Measurements from ENCODE around the gene PRDM5.

PRDM5 gene

DNA sequence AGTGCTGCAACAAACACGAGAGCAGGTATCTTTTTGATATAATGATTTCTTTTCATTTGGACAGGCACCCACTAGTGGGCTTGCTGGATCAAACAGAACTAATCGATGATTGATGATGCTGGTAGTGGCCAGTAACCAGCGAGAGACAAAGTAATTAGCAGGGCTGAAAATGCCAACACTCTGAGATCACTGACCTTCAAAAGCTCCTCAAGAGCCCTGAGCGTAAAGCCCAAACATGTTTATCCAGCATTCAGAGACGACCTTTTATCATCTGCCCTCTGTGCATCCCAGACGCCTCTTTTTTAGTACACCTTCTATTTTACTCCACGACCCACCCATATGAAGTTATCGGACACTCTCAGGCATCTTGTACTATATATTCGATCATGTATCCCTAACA, 186.2 kb downstream of the PRDM5 start:
- DNase-seq = no peak

DNA sequence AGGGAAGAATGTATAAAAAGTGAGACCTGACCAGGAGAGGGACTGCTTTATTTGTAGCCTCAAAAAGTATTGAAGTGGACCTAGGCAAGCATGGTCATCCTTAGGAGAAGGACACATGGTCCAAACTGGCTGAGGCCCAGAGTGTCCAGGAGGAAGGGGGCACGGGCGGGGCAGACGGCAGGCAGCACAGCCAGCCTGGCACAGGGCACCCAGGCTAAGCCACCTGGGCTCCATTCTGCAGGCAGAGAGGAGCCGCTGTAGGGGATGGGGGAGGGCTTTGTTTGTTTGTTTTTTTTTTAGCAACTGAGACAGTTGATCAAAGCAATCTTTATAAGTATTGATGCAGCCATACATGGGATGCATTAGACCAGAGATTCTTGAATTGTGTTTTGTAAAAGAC, 188.6 kb downstream of the PRDM5 start:
- DNase-seq = no peak

DNA sequence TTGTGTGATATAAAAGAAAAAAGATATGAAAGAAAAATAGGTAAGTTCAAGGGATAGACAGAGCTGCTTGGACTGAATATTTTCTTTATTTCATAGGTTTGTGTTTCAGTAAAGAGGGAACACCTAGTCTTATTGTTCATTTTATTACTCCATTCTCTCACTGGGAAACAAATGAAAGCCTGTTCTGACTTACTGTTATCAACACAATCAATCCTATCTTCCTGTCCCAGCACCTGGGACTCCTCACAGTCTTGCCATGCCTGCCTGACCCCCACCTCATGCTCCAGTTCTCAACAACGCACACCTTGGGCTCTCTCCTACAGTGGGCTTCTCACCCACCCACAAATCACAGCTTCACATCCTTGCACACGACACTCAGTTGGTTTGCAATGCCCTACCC, 189.5 kb downstream of the PRDM5 start:
- no peak for DNase-seq

DNA sequence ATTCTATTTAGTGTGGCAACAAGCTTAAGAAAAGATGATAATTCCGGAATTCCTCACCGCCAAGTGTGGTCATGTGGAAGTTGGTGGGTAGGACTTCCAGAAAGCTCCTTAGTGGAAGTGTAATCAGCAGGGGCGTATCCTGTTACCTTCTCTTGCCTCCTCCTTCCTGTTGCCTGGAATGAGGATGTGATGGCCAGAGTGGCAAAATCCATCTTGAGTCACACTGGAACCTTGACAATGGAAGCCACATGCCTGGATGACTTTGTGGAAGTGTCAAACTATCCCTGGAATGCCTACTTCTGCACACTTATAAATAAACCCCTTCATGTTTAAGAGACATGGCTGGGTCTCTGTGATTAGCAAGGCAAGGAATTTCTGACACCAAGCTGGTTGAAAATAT, 191.0 kb downstream of the PRDM5 start:
- no peak for DNase-seq

DNA sequence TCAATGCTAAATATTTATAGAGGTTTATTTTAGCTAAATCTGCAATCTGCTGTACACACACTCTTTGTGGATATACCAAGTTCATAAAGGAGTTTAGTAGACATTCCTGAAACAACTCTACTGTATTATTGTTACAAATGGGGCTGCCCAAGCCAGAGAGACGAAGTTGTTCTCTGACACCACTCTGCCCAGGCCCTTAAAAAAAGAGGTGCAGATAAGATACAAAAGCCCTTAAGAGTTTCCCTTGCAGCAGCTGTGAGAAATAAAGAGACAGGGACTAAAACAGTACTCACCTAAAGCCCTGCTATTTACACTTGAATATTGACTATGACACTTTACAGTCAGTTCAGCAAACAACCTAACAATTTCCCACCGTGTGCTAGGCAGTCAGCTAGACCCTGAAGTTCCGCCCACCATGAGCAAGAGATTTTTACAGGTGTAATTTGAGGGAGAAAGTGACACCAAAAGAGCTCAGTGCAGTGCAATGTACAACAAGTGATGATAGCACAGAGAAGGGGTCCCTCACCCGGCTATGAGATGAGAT, 191.7 kb downstream of the PRDM5 start:
- peak; percentile 37 for DNase-seq

DNA sequence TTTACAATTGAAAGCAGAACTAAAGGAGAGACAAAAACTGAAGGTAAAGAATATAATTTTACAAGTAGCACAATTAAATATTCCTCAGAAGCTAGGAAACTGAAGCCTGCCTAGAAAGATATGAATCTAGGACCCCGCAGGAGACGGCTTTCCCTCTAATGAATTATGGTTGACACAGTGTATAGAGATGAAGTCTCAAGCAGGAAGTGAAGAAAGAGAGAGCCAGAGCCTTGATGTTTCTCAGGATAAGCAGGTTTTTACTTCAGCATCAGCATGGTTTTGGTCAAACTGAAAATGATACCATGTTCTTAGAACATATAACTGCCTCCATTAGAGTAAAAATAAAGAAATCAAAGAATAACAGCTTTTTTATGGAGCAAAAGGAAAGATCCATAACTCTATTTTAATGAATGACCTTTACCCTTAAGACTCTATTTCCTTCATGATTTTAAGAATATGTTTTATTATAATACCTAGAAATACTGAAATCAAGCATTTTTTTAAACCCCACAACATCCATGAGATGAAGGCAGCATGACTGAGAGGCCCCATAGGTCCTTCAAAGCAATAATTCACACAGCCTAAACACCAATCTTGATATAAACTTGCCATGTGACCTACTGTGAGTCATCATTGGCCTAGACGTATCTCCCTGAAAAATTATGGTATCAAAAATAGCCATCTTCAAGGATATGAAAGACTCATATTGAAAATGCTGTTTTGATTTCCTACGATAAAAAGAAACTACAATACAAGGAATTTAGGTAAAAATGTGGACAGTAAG, 193.4 kb downstream of the PRDM5 start:
- no peak for DNase-seq

DNA sequence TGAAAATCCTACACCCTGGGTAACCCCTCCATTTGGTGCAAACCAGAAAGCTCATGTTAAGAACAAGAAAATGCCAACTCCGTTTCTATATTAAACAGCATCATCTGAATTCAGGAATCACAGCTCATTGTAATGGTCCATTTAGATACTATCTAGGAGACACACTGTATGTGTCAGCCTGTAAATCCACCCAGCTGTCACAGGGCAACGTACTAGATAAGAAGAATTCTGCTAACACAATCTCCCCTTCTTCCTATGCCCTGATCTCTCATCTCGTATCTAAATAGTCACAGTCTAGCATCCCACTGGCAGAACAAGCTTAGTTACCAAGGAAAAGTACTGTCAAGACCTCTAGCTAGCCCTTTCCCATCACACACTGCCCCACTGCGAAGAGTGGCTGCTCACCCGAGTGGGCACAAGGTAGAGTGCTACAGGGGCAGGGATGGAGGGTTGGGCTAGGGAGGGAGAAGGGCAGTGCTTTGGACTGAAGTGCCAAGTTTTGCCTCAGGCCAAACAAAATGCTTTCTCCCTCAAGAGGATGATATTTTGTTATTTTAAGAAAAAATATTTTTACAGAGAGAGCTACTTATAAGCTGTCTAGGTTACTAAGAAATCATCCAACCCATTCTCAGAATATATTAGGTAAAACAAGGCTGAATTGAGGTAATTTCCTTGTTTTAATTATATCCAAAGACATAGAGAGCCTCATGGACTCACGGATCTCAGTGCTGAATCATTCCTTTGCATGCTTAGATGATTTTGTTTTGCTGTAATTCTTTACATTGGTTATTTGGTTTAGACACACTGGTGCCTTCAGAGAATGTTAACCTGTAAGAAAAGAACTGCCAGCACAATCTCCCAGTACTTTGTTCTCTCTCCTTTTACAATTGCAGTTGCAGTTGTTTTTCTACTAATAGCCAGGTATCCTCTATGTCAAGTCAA, 196.6 kb downstream of the PRDM5 start:
- DNase-seq = no peak

DNA sequence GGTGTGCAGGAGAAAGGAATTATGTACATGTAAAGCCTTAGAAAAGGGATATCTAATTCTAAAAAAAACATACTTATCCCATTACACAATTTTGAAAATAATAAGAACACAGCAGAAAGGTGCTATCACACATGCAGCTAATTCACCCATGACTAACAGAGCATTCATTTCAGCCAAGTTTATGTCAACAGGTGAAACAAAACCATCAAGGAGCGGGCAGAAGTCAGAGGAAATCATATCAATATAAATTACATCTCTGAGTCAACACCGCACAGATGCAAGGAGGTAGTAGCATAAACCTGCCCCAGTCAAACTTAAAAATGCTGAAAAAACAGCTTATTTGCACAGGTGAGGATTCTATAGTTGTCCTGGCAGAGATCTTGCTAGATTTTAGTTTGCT, 197.9 kb downstream of the PRDM5 start:
- DNase-seq = peak; percentile 18

DNA sequence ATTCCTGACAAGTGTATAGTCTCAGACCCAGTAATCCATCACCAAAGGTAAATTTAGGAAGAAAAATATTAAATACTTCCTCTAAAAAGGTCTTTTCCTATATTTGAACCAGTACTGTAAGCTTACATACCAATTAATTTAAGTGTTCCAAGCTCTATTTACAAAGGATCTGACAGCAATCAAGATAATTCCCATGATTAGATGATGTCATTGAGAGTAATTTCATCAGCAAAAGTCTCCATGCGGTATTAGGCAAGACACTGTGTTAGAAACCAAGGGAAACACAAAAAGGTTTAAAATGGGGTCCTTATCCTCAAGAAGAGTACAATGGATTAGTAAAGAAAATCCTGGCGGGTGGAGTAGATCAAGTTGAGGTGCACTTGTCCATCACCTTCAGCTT, 198.5 kb downstream of the PRDM5 start:
- DNase-seq = peak; percentile 18

DNA sequence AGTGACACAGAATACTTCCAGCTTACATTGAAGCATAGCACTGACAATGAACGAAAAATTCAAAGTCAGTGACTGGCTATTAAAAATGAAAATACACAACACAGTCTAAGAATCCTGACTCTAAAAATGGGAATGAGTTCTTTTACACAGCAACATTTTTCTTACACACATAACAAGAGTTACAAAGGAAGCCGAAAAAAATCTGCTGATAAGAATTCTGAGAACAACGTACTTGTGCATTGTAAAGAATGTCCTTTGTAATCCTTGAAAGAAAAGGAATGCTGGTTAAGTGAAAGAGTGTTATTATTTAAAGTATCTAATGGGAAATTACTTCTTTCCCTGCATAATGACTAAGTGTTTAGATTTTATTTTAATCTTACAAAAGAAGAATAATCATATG, 199.4 kb downstream of the PRDM5 start:
- DNase-seq = no peak

DNA sequence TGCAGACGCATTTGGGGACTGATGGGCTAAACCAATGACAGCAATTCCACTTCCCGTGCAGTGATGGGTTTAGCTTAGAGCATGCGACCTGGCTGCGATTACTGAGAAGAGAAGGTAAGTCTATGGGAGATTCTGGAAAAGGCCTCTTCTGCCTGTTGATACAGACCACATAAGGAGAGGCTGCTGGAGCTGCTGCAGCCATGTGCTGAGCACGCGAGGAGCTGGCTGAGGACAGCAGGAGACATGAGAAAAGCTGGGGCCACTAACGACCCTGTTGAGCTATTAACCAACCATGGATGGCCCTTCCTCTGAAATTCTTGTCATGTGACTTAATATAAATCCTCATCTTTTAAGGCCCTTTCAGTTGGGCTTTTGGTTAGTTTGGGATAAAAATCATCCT, 199.9 kb downstream of the PRDM5 start:
- no peak for DNase-seq

DNA sequence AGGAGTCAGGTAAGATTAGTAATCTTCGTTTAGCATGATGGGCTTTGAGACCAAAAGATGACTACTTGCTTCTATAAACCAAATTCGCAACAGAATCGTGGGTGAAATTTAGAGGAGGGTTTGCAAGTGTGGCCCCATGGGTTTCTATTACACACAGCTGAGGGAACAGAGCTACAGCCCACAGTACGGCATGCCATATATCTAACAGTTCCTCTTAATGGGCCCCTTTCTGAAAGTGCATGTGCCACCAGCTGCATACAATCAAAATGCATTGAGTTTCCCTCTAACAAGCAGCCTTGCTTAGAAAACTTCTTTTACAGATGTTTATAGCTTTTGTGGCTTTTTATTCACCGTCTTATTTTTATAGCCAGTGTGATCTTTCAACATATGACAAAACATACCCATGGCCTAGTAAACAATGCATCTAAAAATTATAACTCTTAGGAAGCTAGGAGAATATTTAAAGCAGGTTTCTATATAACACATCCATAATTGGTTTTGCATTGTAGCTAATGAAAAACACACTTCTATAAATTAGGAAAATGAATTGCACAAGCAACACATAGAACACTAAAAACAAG, 202.1 kb downstream of the PRDM5 start:
- no peak for DNase-seq

DNA sequence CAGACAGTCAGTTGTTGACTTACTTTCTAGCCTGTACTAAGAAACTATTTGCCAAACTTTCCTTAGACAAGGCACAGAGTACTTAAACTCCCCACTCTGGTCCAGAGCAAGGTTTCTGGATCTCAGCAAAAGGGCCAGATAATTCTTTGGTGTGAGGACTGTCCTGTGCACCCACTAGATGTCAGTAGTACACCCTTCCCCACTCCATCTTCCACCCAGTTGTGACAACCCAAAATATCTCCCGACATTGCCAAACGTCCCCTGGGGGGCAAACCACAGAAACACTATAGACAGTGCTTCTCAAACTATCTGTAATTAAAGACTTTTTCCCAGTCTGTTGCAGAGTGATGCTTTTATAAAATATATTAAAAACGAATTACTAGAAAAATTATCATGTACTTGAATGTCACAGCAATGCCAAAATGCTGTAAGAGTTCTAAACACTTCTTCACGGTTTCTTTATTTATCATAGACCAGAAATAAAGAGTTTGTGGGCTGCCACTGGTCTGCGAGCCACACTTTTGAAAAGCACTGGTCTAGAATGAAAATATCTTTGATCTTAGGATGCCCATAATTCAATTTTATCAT, 203.5 kb downstream of the PRDM5 start:
- peak; percentile 26 for DNase-seq

DNA sequence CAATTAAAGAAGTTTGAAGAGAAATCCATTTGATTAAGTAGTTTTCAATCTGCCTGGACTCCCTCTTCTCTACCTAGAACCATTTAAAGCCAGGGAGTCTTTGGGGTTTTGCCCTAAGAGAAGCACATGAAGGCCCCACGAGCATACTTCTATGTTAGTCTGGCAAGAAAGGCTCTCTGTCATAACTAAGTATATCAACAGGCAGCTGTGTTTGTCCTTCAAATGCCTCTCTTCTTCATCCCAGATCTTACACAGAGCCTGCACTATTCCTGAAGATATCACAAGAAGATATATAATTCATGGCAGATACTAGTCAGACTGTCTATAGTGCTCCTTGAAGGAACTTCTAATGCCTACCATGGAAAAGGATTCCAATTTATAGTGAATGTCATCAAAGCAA, 206.2 kb downstream of the PRDM5 start:
- DNase-seq = no peak

DNA sequence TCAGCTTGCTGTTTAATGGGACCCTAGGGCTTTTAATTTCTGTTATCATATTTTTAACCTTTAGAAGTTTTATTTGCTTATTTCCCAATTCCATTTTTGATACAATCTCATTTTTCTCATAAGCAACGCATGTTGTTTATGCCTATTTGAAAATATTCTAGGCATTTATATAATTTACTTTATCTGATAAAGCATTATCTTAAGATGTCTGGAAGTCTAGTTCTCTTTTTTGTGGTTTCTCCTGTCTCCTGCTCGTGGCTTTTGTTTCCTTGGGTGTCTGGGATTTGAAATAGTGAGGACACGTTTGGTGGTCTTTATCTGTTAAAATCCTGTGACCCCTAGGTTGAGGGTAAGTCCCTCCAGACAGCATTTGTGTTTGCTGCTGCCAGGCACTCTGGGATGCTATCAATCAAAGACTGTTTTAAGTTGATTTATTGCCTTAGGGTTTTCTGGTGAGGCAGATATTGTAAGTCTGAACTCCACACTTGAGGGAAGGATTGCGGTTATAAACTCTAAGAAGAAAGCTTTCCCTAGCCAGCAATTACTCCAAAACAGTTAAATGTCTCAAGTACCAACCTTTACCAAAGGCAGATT, 208.0 kb downstream of the PRDM5 start:
- DNase-seq = no peak

DNA sequence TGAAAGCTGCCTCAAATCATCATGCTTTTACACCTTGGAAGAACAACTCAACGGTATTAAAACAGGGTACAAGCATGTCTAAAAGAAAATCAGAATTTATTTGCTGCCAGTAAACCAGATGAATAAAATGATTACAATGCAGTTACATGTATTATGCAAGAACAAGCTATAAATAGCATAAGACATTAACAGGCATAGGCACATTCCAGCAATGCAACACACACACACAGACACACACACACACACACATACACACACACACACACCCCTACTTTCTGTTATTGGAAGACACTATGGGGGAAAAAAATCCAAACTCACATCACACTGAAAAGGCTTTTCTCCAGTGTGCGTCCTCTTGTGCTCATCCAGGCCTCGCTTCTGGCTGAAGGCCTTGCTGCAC, 212.5 kb downstream of the PRDM5 start:
- DNase-seq = no peak

DNA sequence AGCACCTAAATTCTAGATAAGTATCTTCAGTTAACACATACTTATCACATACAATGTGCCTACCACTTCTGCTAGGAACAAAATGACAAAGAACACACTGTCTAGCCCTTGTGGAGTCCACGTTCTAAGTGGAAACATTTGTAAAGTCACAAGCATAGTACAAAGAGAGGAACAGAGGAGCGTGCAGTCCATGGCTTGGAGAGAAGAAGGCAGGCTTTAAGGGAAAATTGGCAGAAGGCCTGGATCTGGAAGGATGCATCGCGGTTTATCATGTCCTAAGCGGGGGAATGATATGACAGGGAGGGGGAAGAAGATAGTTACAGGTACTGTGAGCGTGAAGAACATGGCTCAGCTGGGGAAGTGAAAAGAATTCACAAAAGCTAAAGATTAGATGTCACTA, 218.0 kb downstream of the PRDM5 start:
- DNase-seq = no peak

DNA sequence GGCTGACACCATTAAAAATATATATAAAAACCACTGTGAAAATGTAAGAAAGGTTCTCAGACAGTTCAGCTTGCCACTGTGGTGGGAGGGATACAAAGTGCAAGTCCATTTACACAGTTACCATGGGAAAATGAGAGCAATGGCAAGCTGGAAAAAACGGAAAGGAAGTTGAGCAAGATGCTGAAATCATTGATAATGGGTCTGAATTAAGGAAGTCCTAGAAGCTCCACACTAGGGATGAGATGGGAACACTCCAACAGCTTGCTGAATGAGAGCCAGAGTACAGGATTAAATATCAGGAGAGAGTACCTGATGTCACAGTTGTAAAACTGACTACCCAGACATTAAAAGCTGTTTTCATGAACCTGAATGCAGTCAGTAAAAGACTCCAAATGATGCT, 218.6 kb downstream of the PRDM5 start:
- DNase-seq = no peak

DNA sequence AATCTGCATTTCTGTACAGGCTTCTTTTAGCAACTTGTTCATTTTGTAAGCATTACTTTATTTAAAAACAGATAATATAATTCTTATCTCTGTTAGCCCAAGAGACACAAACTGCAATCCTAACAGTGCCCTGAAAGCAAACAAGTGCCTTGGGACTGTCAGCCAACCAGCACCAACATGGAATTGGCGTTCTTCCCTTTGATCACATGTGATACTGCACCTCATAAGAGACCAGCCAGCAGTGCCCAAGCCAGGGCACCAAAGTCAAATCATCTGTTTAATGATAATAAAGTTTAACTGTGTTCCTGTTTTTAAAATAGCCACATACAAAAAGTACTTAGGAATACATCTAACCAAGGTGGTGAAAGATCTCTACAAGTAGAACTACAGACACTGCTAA, 223.2 kb downstream of the PRDM5 start:
- no peak for DNase-seq

DNA sequence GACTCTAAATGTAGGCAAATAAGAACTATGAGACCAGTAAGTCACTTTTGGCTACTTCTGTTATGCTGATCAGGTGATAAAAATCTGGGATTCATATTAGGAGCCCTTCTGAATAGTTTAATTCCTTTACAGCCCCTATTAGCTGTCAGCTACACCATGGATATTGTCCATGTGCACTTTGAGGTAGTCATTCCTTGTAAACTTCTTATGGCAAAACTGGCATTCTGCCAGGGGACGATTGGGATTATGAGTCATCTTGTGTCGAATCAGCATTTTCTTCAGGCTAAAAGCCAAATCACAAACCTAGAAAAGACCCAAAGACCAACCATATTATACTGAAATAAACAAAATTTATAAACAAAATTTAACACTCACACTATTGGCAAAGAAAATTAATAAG, 227.6 kb downstream of the PRDM5 start:
- DNase-seq = no peak

DNA sequence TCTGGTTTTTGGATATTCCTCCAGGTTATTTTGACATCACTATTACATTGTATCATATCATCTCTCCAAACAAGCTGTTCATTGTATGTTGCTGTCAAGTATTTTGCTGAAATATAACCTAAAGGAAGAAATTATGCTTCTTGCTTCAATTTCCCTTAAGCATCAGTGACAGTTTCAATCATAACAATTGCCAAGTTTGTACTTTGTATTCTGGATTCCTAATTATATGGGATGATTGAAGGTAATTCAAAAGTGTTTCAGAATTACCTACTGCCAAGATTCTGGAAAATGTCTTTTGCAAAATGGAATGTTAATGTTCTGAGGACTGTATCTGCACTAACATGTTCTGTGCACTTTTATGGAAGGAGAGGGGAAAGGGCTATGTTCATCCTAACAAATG, 228.7 kb downstream of the PRDM5 start:
- DNase-seq = no peak

DNA sequence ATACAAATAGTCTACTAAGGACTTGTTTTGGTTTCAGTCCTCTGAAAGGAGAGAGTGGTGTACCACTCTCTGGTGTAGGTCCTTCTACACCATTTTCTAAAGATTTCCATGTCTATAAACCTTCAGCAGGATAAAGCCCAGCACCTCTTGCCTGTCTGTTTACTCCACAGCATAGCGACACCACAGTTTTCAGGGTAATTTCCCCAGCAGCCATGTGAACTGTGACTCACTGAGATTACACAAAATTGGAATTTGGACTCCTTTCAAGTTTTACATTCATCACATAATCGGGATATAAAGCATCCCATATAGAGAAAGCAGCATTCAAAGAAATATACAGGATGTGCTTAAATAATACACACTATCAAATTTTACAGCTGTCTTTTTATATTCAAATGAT, 229.6 kb downstream of the PRDM5 start:
- no peak for DNase-seq

DNA sequence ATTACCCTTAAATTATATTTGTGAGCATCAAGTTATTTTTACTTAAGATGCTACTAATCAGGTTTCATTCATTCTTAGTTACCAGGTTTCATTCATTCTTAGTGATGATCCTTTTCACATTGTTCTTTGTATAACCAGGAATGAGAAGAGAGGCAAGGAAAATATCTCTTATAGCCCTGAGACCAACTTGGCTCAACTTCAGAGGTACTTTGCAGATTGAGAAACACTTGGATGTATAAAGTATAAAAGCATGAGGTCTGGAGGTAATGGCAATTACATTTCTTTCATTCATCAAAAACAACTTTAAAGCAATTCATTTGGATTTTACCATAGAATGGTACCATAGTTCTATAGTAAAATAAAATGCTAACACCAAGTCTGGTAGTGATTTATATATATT, 231.0 kb downstream of the PRDM5 start:
- DNase-seq = no peak
